ENCODE measurements around the gene CFHR3. TPM values are rescaled to one million over a fixed set of nuclear protein-coding genes. Genes with fewer than 3 reads are reported as not detected.
"Not testable (repeated sequence)": the region's sequence is repeated elsewhere in the genome, so short reads cannot be mapped to it uniquely, and the experiment has no call there.

Gene CFHR3
- polyA plus RNA-seq, 6 donors from 2014 or later, result not detected

- H3K36me3 Mint-ChIP-seq; DNase-seq; H3K4me1 Mint-ChIP-seq; H3K4me3 Mint-ChIP-seq; ATAC-seq (ENCODE audit: low read depth in 2 of 2); H3K27me3 Mint-ChIP-seq; H3K27ac Mint-ChIP-seq: not testable (repeated sequence)
- H3K9me3 Mint-ChIP-seq, result peaks cover 0 to 14% (median 5%) of the 10 kb centered on the region in 7 donors
Observed at GRCh38 chr1:196791252-196791651, 16.6 kb downstream of the CFHR3 start.

GRCh38 chr1:196794103-196794502 is 19.5 kb downstream of the CFHR3 start:
- H3K36me3 Mint-ChIP-seq; ATAC-seq (ENCODE audit: low read depth in 2 of 2); H3K4me1 Mint-ChIP-seq; DNase-seq; H3K4me3 Mint-ChIP-seq; H3K27ac Mint-ChIP-seq; H3K27me3 Mint-ChIP-seq: not testable (repeated sequence)
- peaks cover 0 to 12% (median 7%) of the 10 kb centered on the region in 7 donors for H3K9me3 Mint-ChIP-seq

GRCh38 chr1:196797891-196798290 is 23.3 kb downstream of the CFHR3 start:
- Mint-ChIP-seq H3K27ac (no peak overlapping the region), H3K4me3 (no peak overlapping the region), H3K27me3 (no peaks in the 10 kb centered on the region), H3K36me3 (no peaks in the 10 kb centered on the region), H3K4me1 (no peaks in the 10 kb centered on the region), H3K9me3 (peaks cover 0 to 12% (median 7%) of the 10 kb centered on the region in 7 donors)
- ATAC-seq (ENCODE audit: low read depth in 2 of 2) (no peak), DNase-seq (no peak)

GRCh38 chr1:196801920-196802319 is 27.3 kb downstream of the CFHR3 start:
- not testable (repeated sequence) for H3K4me3 Mint-ChIP-seq; H3K4me1 Mint-ChIP-seq; ATAC-seq (ENCODE audit: low read depth in 2 of 2); H3K27ac Mint-ChIP-seq; H3K27me3 Mint-ChIP-seq; H3K36me3 Mint-ChIP-seq; H3K9me3 Mint-ChIP-seq; DNase-seq

- Mint-ChIP-seq H3K36me3 (no peaks in the 10 kb centered on the region), H3K27ac (no peak overlapping the region), H3K9me3 (peaks cover 0 to 4% (median 0%) of the 10 kb centered on the region in 7 donors), H3K4me1 (no peaks in the 10 kb centered on the region), H3K27me3 (no peaks in the 10 kb centered on the region), H3K4me3 (no peak overlapping the region)
- DNase-seq (no peak), ATAC-seq (ENCODE audit: low read depth in 2 of 2) (no peak)
Observed at GRCh38 chr1:196808529-196809235, 34.0 kb downstream of the CFHR3 start.

- not testable (repeated sequence) for H3K36me3 Mint-ChIP-seq; H3K9me3 Mint-ChIP-seq; H3K4me3 Mint-ChIP-seq; ATAC-seq (ENCODE audit: low read depth in 2 of 2); H3K27ac Mint-ChIP-seq; H3K4me1 Mint-ChIP-seq; DNase-seq; H3K27me3 Mint-ChIP-seq
Observed at GRCh38 chr1:196817442-196817841, 42.8 kb downstream of the CFHR3 start.

GRCh38 chr1:196819531-196819930 is 44.9 kb downstream of the CFHR3 start, which contains the start of gene CFHR1:
TSS of gene CFHR1 (plus strand) at chr1:196819731. CDS start at chr1:196819845, 114 bp downstream.
- not testable (repeated sequence) for H3K4me1 Mint-ChIP-seq; H3K27ac Mint-ChIP-seq; H3K27me3 Mint-ChIP-seq; DNase-seq; H3K9me3 Mint-ChIP-seq; ATAC-seq (ENCODE audit: low read depth in 2 of 2); H3K4me3 Mint-ChIP-seq; H3K36me3 Mint-ChIP-seq

GRCh38 chr1:196827860-196828259 is 53.2 kb downstream of the CFHR3 start:
- not testable (repeated sequence) for DNase-seq, H3K4me3 Mint-ChIP-seq, H3K27ac Mint-ChIP-seq

More at GRCh38 chr1:196827860-196828259, 53.2 kb downstream of the CFHR3 start:
- H3K36me3 Mint-ChIP-seq, H3K4me1 Mint-ChIP-seq, H3K9me3 Mint-ChIP-seq, H3K27me3 Mint-ChIP-seq: not testable (repeated sequence)
- ATAC-seq (ENCODE audit: low read depth in 2 of 2), result peak in 1 of 2 donors; percentile 51

Other genes with a start within 250 kb of the CFHR3 start
- not detected for gene KCNT2, start 166.4 kb upstream of the CFHR3 start, polyA plus RNA-seq (ENCODE audit: low read depth in 6 of 6)
- gene CFH, start 122.8 kb upstream of the CFHR3 start, polyA plus RNA-seq (ENCODE audit: low read depth in 6 of 6), result under 1 TPM in 1 of 6 donors, not detected in 5; 0.09 TPM
- not detected for gene CFHR1, start 44.9 kb downstream of the CFHR3 start, polyA plus RNA-seq (ENCODE audit: low read depth in 6 of 6)
- not detected for gene CFHR4, start 113.2 kb downstream of the CFHR3 start, polyA plus RNA-seq (ENCODE audit: low read depth in 6 of 6)
- not detected for gene CFHR2, start 168.9 kb downstream of the CFHR3 start, polyA plus RNA-seq (ENCODE audit: low read depth in 6 of 6)
- not detected for gene CFHR5, start 202.7 kb downstream of the CFHR3 start, polyA plus RNA-seq (ENCODE audit: low read depth in 6 of 6)

Data from naive B cell (primary cell).